ENCODE measurements around the gene AARS2. TPM values are rescaled to one million over a fixed set of nuclear protein-coding genes. Genes with fewer than 3 reads are reported as not detected.

The AARS2 gene
- total RNA-seq, 4 donors from 2014 or later, result 13.9 to 17.7 (median 16.4) TPM

DNA sequence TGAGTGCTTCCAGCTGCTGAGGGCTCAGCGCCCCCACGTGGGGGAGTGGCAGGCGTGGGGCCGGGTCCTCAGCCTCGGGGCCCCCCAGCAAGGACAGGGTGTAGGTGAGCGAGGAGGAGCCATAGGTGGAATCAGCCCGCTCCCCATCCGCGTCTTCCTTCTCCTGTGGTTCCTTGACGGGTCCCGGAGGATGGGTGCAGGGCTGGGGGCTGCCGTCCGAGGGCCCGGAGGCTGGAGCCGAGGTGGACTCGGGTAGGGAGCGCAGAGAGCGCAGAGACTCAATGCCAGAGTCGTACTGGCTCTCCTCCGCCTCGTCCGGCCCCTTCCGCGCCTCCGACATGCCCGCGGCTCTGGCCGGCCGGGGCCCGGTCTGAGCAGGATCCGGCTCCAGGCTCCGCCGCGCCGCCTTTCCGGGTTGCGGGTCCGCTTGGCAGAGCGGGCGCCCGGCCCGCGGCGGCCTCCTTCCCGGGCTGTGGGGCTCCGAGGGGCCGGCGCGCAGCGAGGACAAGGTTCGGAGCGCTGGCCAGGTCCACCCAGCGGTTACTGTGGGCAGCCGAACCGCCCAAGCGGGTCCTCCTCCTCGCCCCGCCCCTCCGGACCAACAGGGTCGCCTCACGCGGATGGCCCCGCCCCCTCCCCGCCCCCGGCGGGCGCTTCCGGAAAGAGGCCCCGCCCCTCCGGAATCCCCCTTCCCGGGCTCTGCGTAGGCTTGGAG, 48.0 kb downstream of the AARS2 start, which contains the start of gene NFKBIE:
Gene NFKBIE, minus strand, starts transcription at position 545 of the 715 bp plus-strand sequence. Its CDS starts 205 bp downstream, at position 340.
- WGBS, result 0% methylated on average over 11 of the region's 72 CpGs
- Histone ChIP-seq H3K4me3 (peak within 1 kb of the TSS; percentile 62), H3K27me3 (peaks cover 3% of the 10 kb centered on the region), H3K36me3 (peaks cover 2% of the 10 kb centered on the region), H3K27ac (peak within 1 kb of the TSS; percentile 72), H3K4me1 (peaks cover 34% of the 10 kb centered on the region), H3K9me3 (no peaks in the 10 kb centered on the region)
- TF ChIP-seq POLR2A (IDR thresholded peaks at IDR 0.05) (peak in 1 of 2 donors; percentile 60), POLR2AphosphoS5 (IDR thresholded peaks at IDR 0.05) (no peak), EP300 (IDR thresholded peaks at IDR 0.05) (no peak)
- TF ChIP-seq, protein P1, sequence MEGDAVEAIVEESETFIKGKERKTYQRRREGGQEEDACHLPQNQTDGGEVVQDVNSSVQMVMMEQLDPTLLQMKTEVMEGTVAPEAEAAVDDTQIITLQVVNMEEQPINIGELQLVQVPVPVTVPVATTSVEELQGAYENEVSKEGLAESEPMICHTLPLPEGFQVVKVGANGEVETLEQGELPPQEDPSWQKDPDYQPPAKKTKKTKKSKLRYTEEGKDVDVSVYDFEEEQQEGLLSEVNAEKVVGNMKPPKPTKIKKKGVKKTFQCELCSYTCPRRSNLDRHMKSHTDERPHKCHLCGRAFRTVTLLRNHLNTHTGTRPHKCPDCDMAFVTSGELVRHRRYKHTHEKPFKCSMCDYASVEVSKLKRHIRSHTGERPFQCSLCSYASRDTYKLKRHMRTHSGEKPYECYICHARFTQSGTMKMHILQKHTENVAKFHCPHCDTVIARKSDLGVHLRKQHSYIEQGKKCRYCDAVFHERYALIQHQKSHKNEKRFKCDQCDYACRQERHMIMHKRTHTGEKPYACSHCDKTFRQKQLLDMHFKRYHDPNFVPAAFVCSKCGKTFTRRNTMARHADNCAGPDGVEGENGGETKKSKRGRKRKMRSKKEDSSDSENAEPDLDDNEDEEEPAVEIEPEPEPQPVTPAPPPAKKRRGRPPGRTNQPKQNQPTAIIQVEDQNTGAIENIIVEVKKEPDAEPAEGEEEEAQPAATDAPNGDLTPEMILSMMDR (IDR thresholded peaks at IDR 0.05), result peak in 1 of 2 donors; percentile 6
- peak; percentile 95 to 96 for DNase-seq (ENCODE audit: low spot score in 2 of 2)

DNA sequence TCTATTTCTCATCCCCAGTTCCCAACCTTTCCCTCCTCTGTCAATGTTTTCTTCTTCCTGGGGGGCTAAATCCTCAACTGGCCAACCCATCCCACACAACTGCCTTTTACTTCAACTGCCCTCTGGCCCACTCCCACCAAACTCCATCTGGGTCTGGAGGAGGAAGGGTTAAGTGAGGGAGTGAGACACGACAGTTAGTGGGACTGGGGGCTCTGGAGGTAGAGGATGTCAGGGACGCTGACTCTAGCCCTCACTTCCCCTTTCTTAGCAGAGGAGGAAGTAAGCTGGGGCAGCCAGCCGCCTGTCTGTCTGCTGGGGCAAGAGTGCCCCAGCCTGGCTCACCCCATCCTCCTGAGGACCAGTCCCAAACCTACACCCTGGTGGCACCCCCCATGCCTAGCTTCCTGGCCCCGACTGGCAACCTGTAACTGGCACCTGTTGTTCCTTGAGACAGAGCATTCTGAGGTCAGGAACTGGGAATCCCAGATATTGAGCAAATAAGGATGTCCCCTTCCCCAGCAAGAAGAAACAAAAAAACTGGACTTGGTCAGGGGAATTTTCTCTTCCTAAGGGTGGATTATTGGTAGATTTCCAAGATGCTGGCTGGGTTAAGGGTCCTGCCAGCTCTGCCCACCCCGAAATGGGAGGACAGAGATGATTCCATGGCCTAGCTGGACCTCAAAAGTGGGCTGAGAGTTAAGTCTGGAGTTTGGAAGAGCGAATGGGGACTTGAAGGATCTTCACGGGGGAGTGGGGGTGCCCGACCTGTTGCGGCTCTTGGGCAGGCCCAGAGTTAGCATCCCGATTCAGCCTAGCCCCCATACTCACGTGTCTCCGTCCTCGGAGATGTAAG, 48.8 kb downstream of the AARS2 start:
- H3K27me3 ChIP-seq, result no peaks in the 10 kb centered on the region
- peaks cover 8% of the 10 kb centered on the region for H3K36me3 ChIP-seq
- peak overlapping the region; percentile 62 for H3K4me3 ChIP-seq
- no peak for DNase-seq (ENCODE audit: low spot score in 2 of 2)
- TF ChIP-seq POLR2AphosphoS5 (IDR thresholded peaks at IDR 0.05), result no peak
- no peak for TF ChIP-seq POLR2A (IDR thresholded peaks at IDR 0.05)
- TF ChIP-seq, protein P1 (IDR thresholded peaks at IDR 0.05), result no peak
- no peak for TF ChIP-seq EP300 (IDR thresholded peaks at IDR 0.05)
- H3K4me1 ChIP-seq, result peaks cover 31% of the 10 kb centered on the region
- no peaks in the 10 kb centered on the region for H3K9me3 ChIP-seq
- WGBS, result 9% methylated on average over 12 of the region's 13 CpGs
- H3K27ac ChIP-seq, result peak overlapping the region; percentile 72

DNA sequence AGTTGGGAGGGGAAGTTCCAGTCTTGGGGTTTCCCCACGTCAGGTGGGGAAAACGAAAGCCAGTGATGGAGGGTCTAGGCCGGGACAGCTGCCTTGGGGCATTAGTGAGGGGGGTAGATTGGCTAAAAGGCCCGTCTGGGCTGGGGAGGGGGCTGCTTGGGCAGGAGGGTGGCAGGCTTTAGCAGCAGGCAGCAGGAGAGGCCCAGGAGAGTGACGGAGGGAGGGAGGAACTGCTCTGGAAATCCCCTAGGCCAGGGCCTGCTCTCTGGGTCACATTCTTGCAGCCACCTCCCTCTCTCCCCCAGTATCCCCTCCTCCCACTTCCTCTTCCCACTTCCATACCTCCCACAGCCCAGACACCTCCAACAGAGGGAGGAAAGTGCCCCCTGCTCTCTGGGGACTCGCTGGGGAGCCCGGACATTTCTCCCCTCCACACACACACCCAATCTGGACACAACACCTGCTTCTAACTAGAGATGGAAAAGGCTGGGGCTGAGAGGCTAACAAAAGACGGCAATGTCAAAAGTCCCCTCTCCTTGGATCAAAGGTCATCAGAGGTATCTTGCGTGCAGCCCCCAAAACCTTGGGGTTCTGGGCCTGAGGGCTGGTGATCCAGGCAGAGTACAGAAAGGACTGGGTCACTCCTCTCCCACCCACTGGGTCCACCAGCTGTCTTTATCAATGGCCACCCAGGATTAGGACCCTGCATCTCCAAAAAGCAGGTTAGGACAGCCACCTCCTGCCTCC, 49.6 kb downstream of the AARS2 start:
- no peak overlapping the region for H3K27ac ChIP-seq
- H3K27me3 ChIP-seq, result no peaks in the 10 kb centered on the region
- DNase-seq (ENCODE audit: low spot score in 2 of 2), result no peak
- H3K4me3 ChIP-seq, result peak overlapping the region; percentile 62
- H3K9me3 ChIP-seq, result no peaks in the 10 kb centered on the region
- H3K4me1 ChIP-seq, result peaks cover 31% of the 10 kb centered on the region
- no peak for TF ChIP-seq EP300 (IDR thresholded peaks at IDR 0.05)
- TF ChIP-seq POLR2AphosphoS5 (IDR thresholded peaks at IDR 0.05), result no peak
- TF ChIP-seq, protein P1 (IDR thresholded peaks at IDR 0.05), result no peak
- no peak for TF ChIP-seq POLR2A (IDR thresholded peaks at IDR 0.05)
- WGBS, result 40% methylated on average over 9 of the region's 9 CpGs
- peaks cover 15% of the 10 kb centered on the region for H3K36me3 ChIP-seq

DNA sequence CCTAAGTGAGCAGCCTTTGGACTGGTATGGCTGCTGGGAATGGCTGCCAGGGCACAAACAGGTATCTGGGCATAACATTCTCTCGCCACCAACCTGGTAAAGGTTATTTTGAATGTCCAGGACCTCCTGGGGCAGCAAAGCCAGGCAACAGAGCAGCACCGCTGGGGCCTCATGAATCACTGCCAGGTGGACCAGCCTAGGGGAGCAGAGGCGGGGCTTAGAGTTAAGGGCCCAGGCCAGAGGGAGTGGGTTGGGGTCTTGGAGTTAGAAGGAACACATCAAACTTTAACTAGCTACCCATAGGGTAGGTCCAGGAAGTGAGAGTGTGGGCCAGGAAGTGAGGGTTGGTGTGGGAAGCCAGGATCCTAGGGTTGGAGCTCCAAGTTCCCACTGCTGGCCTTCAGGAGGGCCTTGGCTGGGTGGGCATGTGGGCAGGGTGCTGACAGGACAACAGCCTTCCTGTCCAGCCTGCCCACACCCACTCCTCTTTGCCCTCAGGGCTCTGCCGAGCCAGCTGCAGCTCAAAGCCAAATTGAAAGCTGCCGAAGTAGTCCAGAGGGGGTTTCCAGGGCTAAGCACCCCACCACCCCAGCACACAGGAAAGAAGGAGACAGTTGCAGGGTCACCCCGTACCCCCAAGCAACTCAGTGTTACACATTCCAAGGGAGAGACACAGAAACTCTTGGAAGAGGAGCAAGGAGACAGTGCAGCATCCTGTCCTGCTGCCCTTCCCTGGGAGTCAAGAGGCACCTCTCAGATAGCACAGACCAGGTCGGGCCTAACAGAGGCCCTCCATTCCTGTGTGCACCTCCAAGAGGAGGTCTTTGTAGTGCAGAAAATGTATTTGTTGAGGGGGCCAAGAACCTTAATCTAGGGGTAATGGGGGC, 50.4 kb downstream of the AARS2 start:
- no peak for DNase-seq (ENCODE audit: low spot score in 2 of 2)
- peak overlapping the region; percentile 62 for H3K4me3 ChIP-seq
- TF ChIP-seq, protein P1 (IDR thresholded peaks at IDR 0.05), result no peak
- TF ChIP-seq EP300 (IDR thresholded peaks at IDR 0.05) (no peak), POLR2A (IDR thresholded peaks at IDR 0.05) (no peak), POLR2AphosphoS5 (IDR thresholded peaks at IDR 0.05) (no peak)
- H3K4me1 ChIP-seq, result peaks cover 34% of the 10 kb centered on the region
- 43% methylated on average over 6 of the region's 7 CpGs for WGBS
- no peaks in the 10 kb centered on the region for H3K9me3 ChIP-seq
- H3K27ac ChIP-seq, result no peak overlapping the region
- H3K36me3 ChIP-seq, result peaks cover 18% of the 10 kb centered on the region
- H3K27me3 ChIP-seq, result no peaks in the 10 kb centered on the region
